ENCODE results near the gene TRMU. TPM values are rescaled to one million over a fixed set of nuclear protein-coding genes. Genes with fewer than 3 reads are reported as not detected.

The TRMU gene
- total RNA-seq, 6 experiments from 2014 or later: 17.2 to 24.2 (median 19.9) TPM

DNA sequence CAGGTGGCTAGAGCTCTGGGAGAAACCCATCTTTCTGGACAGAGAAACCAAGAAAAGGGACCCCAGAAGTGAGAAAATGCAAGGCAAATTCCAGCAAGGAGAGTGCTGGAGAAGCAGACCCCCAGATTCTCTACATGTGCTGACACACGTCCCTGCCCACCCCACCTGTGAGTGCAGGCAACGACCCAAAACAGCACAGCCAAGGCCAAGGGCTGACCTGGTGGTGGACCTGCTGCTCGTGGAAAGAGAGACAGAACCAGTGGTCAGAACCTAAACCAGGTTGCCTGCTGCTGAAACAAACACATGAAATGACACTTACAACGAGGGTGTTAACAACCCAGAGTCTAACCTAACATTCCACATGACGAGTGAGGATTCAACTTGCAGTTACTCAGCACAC is 24.6 kb downstream of the TRMU start:
- peaks cover 0 to 19% (median 6%) of the 10 kb centered on the region in 4 donors for H3K4me1 ChIP-seq
- WGBS (ENCODE audit: insufficient coverage, low coverage, low lambda C conversion rate, missing lambda C conversion rate): 74% methylated on average over 3 of the region's 5 CpGs
- H3K27ac ChIP-seq: no peak overlapping the region
- H3K4me3 ChIP-seq: no peak overlapping the region
- intact Hi-C loops (cut with DNase I): no loop called here
- ATAC-seq (no peak), DNase-seq (peak in 1 of 3 donors; percentile 47)
- H3K27me3 ChIP-seq: no peaks in the 10 kb centered on the region
- peaks cover 0 to 18% (median 0%) of the 10 kb centered on the region in 4 donors for H3K36me3 ChIP-seq
- H3K9me3 ChIP-seq: no peaks in the 10 kb centered on the region
- TF ChIP-seq CTCF (IDR thresholded peaks at IDR 0.05) (no peak), POLR2A (IDR thresholded peaks at IDR 0.05) (no peak)

DNA sequence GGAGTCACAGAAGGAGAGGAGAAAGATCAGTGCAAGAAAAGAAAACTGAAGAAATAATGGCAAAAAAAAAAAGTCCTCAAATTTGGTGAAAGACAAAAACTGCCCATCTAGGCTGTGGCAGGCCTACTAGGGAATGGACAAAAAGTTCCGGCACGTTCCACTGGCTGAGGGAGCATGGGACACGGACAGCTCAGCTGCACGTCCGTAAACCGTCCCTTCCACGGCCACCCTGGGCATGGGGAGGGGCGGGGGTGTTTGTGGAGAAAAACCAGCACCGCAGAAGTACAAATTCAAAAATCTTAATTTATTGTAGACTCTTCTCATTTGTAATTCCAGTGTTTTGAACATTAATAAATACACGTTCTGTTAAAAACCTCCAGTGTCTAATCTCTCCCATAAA is 25.4 kb downstream of the TRMU start:
- DNase-seq: peak in 2 of 3 donors; percentile 28 to 40
- peaks cover 0 to 14% (median 0%) of the 10 kb centered on the region in 4 donors for H3K36me3 ChIP-seq
- no peaks in the 10 kb centered on the region for H3K9me3 ChIP-seq
- no peak for ATAC-seq
- no peaks in the 10 kb centered on the region for H3K27me3 ChIP-seq
- H3K27ac ChIP-seq: no peak overlapping the region
- H3K4me1 ChIP-seq: peaks cover 0 to 19% (median 6%) of the 10 kb centered on the region in 4 donors
- intact Hi-C loops (cut with DNase I): no loop called here
- H3K4me3 ChIP-seq: no peak overlapping the region
- WGBS (ENCODE audit: insufficient coverage, low coverage, low lambda C conversion rate, missing lambda C conversion rate): 93% methylated on average over 7 of the region's 10 CpGs
- TF ChIP-seq POLR2A (IDR thresholded peaks at IDR 0.05) (no peak), CTCF (IDR thresholded peaks at IDR 0.05) (no peak)

GRCh38 chr22:46361826-46362202 is 26.3 kb downstream of the TRMU start:
- Histone ChIP-seq H3K4me1 (peaks cover 0 to 19% (median 6%) of the 10 kb centered on the region in 4 donors), H3K27ac (peak overlapping the region; percentile 70 to 83 (median 75)), H3K4me3 (no peak overlapping the region), H3K27me3 (no peaks in the 10 kb centered on the region), H3K9me3 (no peaks in the 10 kb centered on the region), H3K36me3 (peaks cover 0 to 7% (median 0%) of the 10 kb centered on the region in 4 donors)
- ATAC-seq (peak; percentile 9 to 46 (median 30)), DNase-seq (peak in 1 of 3 donors; percentile 25)
- intact Hi-C loops (cut with DNase I): no loop called here
- 50% methylated on average over 8 of the region's 11 CpGs for WGBS (ENCODE audit: insufficient coverage, low coverage, low lambda C conversion rate, missing lambda C conversion rate)
- TF ChIP-seq POLR2A (IDR thresholded peaks at IDR 0.05) (no peak), CTCF (IDR thresholded peaks at IDR 0.05) (no peak)

- H3K27me3 ChIP-seq: no peaks in the 10 kb centered on the region
- peaks cover 0 to 19% (median 6%) of the 10 kb centered on the region in 4 donors for H3K4me1 ChIP-seq
- DNase-seq: peak; percentile 49 to 83 (median 76)
- no peak overlapping the region for H3K4me3 ChIP-seq
- intact Hi-C loops (cut with DNase I): no loop called here
- peak overlapping the region; percentile 70 to 83 (median 75) for H3K27ac ChIP-seq
- TF ChIP-seq CTCF (IDR thresholded peaks at IDR 0.05) (no peak), POLR2A (IDR thresholded peaks at IDR 0.05) (peak; percentile 36)
- peak; percentile 74 to 85 (median 78) for ATAC-seq
- no peaks in the 10 kb centered on the region for H3K9me3 ChIP-seq
- H3K36me3 ChIP-seq: peaks cover 0 to 3% (median 0%) of the 10 kb centered on the region in 4 donors
- WGBS (ENCODE audit: insufficient coverage, low coverage, low lambda C conversion rate, missing lambda C conversion rate): 18% methylated on average over 10 of the region's 25 CpGs
Observed at GRCh38 chr22:46362203-46362933, 26.9 kb downstream of the TRMU start.
